HuH-7 (cell line): ENCODE measurements around the gene NR2E1.

Experiments
- DNase-seq: peaks from one replicate; pipeline ENCODE4 v3.0.0; 2011; ENCODE audit warnings: low spot score

NR2E1 gene

DNA sequence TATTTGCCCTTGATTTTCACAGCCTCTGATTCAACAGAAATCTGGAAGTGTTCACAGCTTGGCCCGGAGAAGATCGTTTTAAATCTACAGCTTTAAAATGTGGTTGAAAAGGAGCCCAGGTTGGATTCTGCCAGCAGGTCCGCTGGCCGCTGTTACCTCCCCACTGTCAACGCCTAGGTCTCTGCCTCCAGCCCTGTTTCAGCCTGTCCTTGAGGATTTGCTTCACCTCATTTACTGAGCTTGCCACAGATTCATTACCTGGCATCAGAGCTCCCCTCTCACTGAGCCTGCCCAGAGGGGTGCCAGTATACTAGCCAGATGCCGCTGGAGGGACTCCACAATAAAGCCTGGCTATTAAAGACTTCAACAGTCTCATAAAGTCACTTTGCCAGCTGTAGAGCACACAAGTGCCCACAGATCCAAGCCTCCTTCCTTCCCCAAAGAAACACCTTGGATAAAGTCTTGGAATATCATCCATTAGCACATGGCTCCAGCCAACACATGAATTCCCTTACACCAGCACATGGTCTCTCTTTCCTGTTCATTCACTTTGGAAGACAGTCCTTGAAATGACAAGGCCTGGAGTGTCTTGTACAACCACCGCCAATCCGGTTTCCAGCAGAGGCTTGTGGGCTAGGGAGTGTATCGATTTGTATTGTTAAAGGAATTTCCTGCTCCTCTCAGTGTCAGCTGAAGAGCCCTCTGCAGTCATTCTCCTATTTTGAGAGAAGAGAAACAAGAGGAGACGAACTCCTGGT lies 9.5 kb upstream of the NR2E1 start:
- no peak for DNase-seq

- DNase-seq: no peak
These were observed 8.9 kb upstream of the NR2E1 start for GRCh38 chr6:108156938-108157233.

- peak; percentile 63 for DNase-seq
These were observed 8.4 kb upstream of the NR2E1 start for GRCh38 chr6:108157234-108157980.

DNA sequence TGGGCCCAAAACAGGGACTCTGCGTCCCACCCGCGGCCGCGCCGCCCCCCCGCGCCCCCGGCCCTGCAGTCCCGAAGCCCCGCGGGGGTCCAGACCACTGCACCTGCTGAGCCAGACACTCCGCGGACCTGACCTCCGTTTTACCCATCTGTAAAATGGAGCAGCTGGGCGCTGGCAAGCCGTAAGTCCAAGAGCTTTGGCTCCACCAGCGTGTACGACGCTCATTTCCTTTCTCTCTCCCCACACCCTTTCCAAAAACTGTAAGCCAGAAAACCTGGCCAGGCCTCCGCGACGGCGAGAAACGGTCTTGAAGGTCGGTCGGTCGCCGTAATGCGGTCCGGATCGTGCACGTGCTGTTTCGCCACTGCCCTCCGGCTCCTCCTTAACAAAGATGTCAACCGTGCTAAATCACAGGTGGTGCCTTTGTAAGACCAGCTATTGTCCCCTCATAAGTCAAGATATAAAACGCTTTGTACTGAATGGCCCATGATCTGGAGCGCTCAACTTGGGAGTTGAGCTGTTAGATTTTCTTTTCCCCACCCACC lies 7.8 kb upstream of the NR2E1 start:
- peak; percentile 10 for DNase-seq

GRCh38 chr6:108159981-108160380 lies 5.8 kb upstream of the NR2E1 start:
- no peak for DNase-seq

DNA sequence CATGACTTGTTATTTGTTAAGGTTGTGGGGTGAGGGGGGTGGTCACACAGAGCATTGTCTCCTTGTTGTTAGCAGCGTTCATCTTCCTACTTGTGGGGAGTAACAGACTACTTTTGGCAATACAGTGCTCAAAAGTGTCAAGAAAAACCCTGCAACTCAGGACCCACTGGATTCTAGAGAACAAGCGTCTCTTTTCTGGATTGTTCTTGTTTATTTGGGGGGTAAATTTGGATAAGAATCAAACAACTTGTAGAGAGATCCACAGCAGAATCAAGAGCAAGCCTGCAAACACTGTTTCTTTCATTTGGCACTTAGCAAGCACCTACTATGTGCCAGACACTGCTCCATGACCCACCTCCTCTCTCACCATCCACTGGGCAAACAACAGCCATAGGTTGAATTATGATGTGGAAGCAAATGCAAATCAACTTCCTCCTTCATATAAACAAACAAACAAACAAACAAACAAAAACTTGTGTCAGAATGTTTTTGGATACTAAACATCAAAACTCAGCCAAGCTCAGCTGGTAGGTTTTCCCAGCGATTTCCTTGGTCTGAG lies 4.0 kb upstream of the NR2E1 start:
- no peak for DNase-seq

DNA sequence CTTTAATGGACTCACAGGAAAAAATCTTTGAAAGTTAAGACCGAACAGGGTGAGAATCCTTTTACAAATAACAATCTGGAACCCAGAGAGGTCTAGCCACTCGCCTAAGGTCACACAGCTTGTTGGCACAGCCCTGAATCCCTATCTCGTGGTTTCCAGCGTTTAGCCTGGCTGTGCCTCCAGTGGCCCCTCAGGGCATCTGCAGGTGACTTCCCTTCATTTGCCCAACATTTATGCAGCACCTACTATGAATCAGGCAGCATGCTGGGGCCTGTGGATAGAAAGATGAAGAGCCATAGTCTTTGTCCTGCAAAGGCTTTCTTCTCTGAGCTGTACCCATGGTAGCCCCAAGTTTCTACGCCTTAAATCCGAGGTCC lies 2.6 kb upstream of the NR2E1 start:
- DNase-seq: no peak

DNA sequence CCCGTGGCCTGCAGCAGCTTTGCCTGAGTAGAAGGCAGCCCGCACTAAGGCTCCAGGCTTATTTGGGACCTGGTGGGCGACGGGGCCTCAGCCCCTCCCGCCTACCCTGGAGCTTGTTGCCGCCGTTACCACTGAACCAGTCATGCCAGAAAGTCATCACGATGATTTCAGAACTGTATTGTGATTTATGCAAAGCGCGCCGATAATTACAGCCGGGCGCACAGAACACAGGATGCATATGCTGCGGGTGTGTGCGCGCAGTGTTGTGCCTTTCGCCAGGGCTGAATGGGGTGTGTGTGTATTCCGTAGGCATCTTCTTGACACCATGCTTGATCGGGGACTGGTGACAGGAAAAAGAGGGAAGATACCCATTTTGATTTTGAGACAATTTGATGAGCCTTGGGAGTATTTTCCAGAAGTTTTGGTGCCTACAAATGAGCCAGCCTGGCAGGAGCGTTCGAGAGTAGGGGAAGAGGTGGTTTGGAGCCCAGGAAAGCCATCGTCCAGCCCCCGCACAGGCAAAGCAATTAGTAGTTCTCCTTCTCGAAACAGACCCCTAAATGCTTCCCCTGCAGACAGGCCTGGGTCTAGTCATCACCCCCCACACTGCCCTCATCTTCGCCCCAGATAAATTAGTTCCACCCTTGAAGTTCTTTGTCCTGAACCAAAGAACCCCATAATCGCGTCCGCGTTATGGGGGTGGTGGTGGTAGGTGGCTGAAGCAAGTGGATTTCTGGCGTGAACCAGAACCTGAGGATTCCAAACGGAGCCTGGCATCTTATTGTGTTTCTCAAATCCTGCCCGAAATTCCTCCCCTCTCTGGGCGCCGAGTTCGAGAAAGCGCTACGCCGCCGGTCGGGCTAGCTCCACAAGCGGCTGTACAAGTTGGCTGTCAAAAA lies 1.9 kb upstream of the NR2E1 start:
- no peak for DNase-seq

- no peak for DNase-seq
These were observed 1.3 kb upstream of the NR2E1 start for GRCh38 chr6:108164543-108164814.

GRCh38 chr6:108164815-108165706 lies 761 bp upstream of the NR2E1 start:
- no peak for DNase-seq

GRCh38 chr6:108166664-108167448 lies 1.0 kb downstream of the NR2E1 start:
- no peak for DNase-seq

- no peak for DNase-seq
These were observed 1.7 kb downstream of the NR2E1 start for GRCh38 chr6:108167449-108168089.

DNA sequence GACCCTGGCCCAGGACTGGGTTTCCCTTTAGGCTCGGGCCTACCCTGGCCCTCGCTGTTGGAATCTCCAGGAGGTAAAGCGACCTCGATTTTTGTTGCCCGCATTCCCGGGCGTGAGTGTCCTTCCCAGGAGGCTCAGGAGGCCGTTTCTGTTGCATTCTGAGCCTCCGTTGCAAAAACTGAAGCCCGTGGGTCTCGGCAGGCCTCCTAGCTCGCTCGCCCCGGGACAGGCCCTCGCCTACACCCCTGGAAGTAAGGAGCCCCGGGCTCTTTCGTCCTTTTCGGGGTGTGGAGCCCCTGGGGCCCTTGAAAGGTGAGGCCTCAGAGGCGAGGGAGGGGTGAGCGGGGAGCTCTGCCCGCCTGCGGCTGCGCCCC lies 2.3 kb downstream of the NR2E1 start:
- no peak for DNase-seq

GRCh38 chr6:108168501-108169463 lies 3.0 kb downstream of the NR2E1 start:
- DNase-seq: peak; percentile 97

GRCh38 chr6:108169464-108170331 lies 3.9 kb downstream of the NR2E1 start:
- no peak for DNase-seq

DNA sequence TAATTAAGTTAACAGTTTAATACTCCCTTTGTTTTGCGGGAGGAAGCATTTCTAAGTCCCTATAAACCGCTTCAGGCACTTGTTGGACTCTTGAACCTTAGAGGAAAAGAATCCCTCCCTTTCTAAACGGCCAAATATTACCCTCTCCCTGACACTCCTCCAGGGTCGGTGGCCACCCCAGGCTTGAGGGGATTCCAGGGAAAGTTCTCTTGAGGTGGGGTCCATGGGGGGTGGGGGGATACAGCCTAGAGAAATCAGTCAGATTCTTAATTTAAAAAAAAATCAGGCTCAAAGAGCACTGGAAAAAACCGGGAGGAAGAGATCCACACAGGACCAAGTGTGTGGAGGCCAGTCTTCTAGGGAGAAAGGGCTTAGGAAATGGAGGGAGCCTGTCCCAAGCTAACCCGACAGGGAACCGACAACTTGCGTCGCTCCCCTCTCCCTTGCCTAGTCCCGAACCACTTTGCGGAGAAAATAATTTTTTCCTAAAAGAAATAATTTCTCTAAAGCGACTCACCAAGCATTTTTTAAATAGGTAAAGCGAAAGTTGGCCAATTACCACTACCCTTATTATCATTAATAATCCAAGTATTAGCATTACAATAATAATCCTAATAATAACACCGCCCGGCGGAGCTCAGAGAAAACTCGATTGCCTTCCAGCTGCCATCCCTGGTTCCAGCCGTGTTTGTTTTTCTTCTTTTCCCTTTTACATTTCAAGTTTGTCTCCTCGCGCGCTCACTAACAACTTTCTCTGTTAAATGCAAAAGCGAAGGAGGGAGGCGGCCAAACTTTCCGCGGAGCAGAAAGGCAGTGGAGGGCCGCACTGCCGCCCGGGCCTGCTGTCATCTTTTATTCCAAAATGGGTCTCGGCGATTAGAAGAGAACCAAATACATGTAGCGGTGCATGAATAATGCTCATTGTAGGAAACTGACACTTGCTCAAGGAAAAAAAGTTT lies 4.8 kb downstream of the NR2E1 start:
- DNase-seq: no peak
